HepG2 (cell line): Measurements from ENCODE around the gene SEBOX. TPM values are rescaled to one million over a fixed set of nuclear protein-coding genes. Genes with fewer than 3 reads are reported as not detected.

ENCODE experiments used
- ATAC-seq: fragments of 200-7000 bp; cut with Tn5 transposase; 3 replicates; pipeline ENCODE4 v1.9.1; 2020; ENCODE audit warnings: mild to moderate bottlenecking, moderate library complexity
- BruUV-seq: library from RNA; stranded (reverse); fragments of 400-500 nt; replicated peaks from 2 replicates; lab custom pipeline; 2021; lab: Mats Ljungman, UMichigan
- CTCF ChIA-PET: fragments of 300-600 bp; formaldehyde crosslinking; extraction: SDS; loops from one replicate; lab custom pipeline; 2021; ENCODE audit warnings: low total read pairs, inconsistent platforms, low intra/inter-chr PET ratio; lab: Yijun Ruan, JAX
- POLR2A ChIA-PET: fragments of 350-600 bp; sonication (Branson Sonifier 250); formaldehyde crosslinking; loops from one replicate; lab custom pipeline; 2020; ENCODE audit warnings: antibody characterized with exemption, inconsistent platforms; lab: Yijun Ruan, JAX
- DNase-seq: peaks from one replicate; pipeline ENCODE4 v3.0.0-alpha.2; 2015; ENCODE audit warnings: low spot score
- FAIRE-seq: peaks from 3 replicates; lab custom pipeline; 2011; peaks lifted over from hg19 to GRCh38; lab: Jason Lieb, UNC
- H2AFZ ChIP-seq: one replicate; pipeline ENCODE4 v1.6.1; 2011; ENCODE audit warnings: low read length, inconsistent platforms
- H3K27ac ChIP-seq: fragments of 300-600 bp; 3 replicates; pipeline ENCODE4 v1.8.0; 2011; ENCODE audit warnings: mixed run types, mild to moderate bottlenecking, mixed read lengths, low read length, inconsistent platforms; ENCODE audit not compliant: insufficient read depth; ENCODE audit errors: extremely low read length
- H3K27me3 ChIP-seq, 2 experiments: fragments of 200-600 bp in 1 of 2; 2 replicates in 1 of 2; 3 replicates in 1 of 2; pipeline versions ENCODE4 v1.6.0 to v1.8.0; 2011; ENCODE audit warnings: low read length in 2 of 2, mild to moderate bottlenecking in 2 of 2, moderate library complexity in 2 of 2, inconsistent platforms in 1 of 2; ENCODE audit not compliant: insufficient read depth in 2 of 2, control insufficient read depth in 1 of 2
- H3K36me3 ChIP-seq, 2 experiments: fragments of 200-600 bp in 1 of 2; replicated peaks in 1 of 2; 2 replicates in 1 of 2; 3 replicates in 1 of 2; pipeline versions ENCODE4 v1.5.1 to v1.8.0; 2011; ENCODE audit warnings: low read length in 2 of 2, inconsistent platforms in 1 of 2; ENCODE audit not compliant: insufficient read depth in 2 of 2, control insufficient read depth in 1 of 2
- H3K4me1 ChIP-seq: 2 replicates; pipeline ENCODE4 v1.5.1; 2012; ENCODE audit warnings: low read length, inconsistent platforms; ENCODE audit not compliant: insufficient read depth
- H3K4me2 ChIP-seq: 2 replicates; pipeline ENCODE4 v1.6.0; 2011; ENCODE audit warnings: low read depth, low read length, inconsistent platforms
- H3K4me3 ChIP-seq, 3 experiments: fragments of 200-600 bp in 1 of 3; sonication (generic), shearing (Covaris generic) in 1 of 3; replicated peaks in 1 of 3; 2 replicates each; pipeline ENCODE4 v1.5.1; 2011 to 2016; ENCODE audit warnings: low read length in 3 of 3, inconsistent platforms in 2 of 3, low read depth in 2 of 3, mild to moderate bottlenecking in 2 of 3, control low read depth in 1 of 3, mixed read lengths in 1 of 3; ENCODE audit not compliant: insufficient read depth in 1 of 3
- H3K79me2 ChIP-seq: one replicate; pipeline ENCODE4 v1.6.1; 2011; ENCODE audit warnings: low read length, inconsistent platforms; ENCODE audit not compliant: insufficient read depth
- H3K9ac ChIP-seq: 2 replicates; pipeline ENCODE4 v1.6.0; 2011; ENCODE audit warnings: mild to moderate bottlenecking, low read depth, low read length, inconsistent platforms; ENCODE audit not compliant: insufficient read depth
- H3K9me3 ChIP-seq: 2 replicates; pipeline ENCODE4 v1.5.1; 2012; ENCODE audit warnings: mild to moderate bottlenecking, low read length
- H4K20me1 ChIP-seq: 2 replicates; pipeline ENCODE4 v1.6.0; 2011; ENCODE audit warnings: inconsistent platforms, mild to moderate bottlenecking, low read length, moderate library complexity; ENCODE audit not compliant: insufficient read depth
- ARNTL ChIP-seq: sonication (generic); formaldehyde crosslinking; IDR thresholded peaks from 2 replicates; pipeline ENCODE4 v1.4.0; 2020; ENCODE audit warnings: mild to moderate bottlenecking, missing genetic modification reagents
- CREBL2 ChIP-seq: sonication (generic); formaldehyde crosslinking; IDR thresholded peaks from 2 replicates; pipeline ENCODE4 v1.8.1; 2023; ENCODE audit warnings: missing genetic modification reagents, mild to moderate bottlenecking, borderline replicate concordance
- GATAD1 ChIP-seq: IDR thresholded peaks from 2 replicates; pipeline ENCODE4 v1.6.1; 2016; ENCODE audit warnings: missing genetic modification reagents, missing compliant biosample characterization
- KMT2B ChIP-seq: IDR thresholded peaks from 2 replicates; pipeline ENCODE4 v1.6.1; 2016; ENCODE audit warnings: missing genetic modification reagents, missing compliant biosample characterization
- NFYC ChIP-seq: IDR thresholded peaks from 2 replicates; pipeline ENCODE4 v1.6.1; 2016; ENCODE audit warnings: missing genetic modification reagents, missing compliant biosample characterization
- ZFP36L1 ChIP-seq: sonication (generic); formaldehyde crosslinking; IDR thresholded peaks from 2 replicates; pipeline ENCODE4 v1.8.0; 2022; ENCODE audit warnings: mild to moderate bottlenecking, missing genetic modification reagents, moderate library complexity
- ZMYM3 ChIP-seq: sonication (generic); formaldehyde crosslinking; IDR thresholded peaks from 2 replicates; pipeline ENCODE4 v1.5.1; 2020; ENCODE audit warnings: mild to moderate bottlenecking, missing genetic modification reagents
- ZNF556 ChIP-seq: sonication (generic); formaldehyde crosslinking; IDR thresholded peaks from 2 replicates; pipeline ENCODE4 v1.4.0; 2020; ENCODE audit warnings: mild to moderate bottlenecking, missing genetic modification reagents, borderline replicate concordance
- ZNF562 ChIP-seq: sonication (generic); formaldehyde crosslinking; IDR thresholded peaks from 2 replicates; pipeline ENCODE4 v1.8.0; 2022; ENCODE audit warnings: missing genetic modification reagents, borderline replicate concordance
- ZNF629 ChIP-seq: sonication (generic); formaldehyde crosslinking; conservative IDR thresholded peaks from 2 replicates; pipeline ENCODE4 v1.5.0; 2020; ENCODE audit warnings: missing genetic modification reagents
- ZSCAN29 ChIP-seq: sonication (generic); formaldehyde crosslinking; conservative IDR thresholded peaks from 2 replicates; pipeline ENCODE4 v1.4.0; 2020; ENCODE audit warnings: mild to moderate bottlenecking, missing genetic modification reagents
- WGBS: methylation state at CpG from one replicate; pipeline ENCODE4 v1.1.6; 2017; ENCODE audit warnings: low lambda C conversion rate; 5-methylcytosine and 5-hydroxymethylcytosine counted together
- in situ Hi-C: cut with HindIII; loops from 2 replicates; pipeline ENCODE4 v1.10.0; 2017; ENCODE audit warnings: low pct_unique_long_range_greater_than_20kb; ENCODE audit not compliant: extremely low pct_ligation_motif_present
- intact Hi-C: fragments of 100-400 bp; cut with micrococcal nuclease; formaldehyde crosslinking; loops from one replicate; pipeline ENCODE4 v1.10.0; 2022; ENCODE audit not compliant: unreplicated experiment
- polyA plus RNA-seq, 8 experiments: library from polyadenylated mRNA; depleted of rRNA in 3 of 8; stranded (reverse) in 7 of 8; unstranded in 1 of 8; fragments of >200 nt; fragmentation: Illumina TruSeq in 4 of 8; extraction: Trizol in 4 of 8; gene quantifications; 2 replicates each; pipeline versions ENCODE4 v1.2.1 to v1.2.3, GENCODE V29; 2011 to 2016; ENCODE audit warnings: low read depth in 4 of 8, missing spikeins in 1 of 8, mixed read lengths in 1 of 8; ENCODE audit not compliant: insufficient read depth in 1 of 8
- total RNA-seq, 5 experiments: library from RNA; depleted of rRNA; stranded (reverse); fragments of >200 nt; fragmentation: Illumina TruSeq; extraction: Trizol; gene quantifications; 2 replicates each; pipeline ENCODE4 v1.2.3, GENCODE V29; 2016; ENCODE audit warnings: low read depth in 1 of 5

SEBOX gene
- total and polyA plus RNA-seq, 2 of the 13 experiments (the other 11 are each of a cell fraction or from before 2014, with no cell fraction given): not detected

GRCh38 chr17:28407130-28407973, 42.4 kb upstream of the SEBOX start:
- intact Hi-C loops: no loop called here
- FAIRE-seq: no peak
- no peaks in the 10 kb centered on the region for H4K20me1 ChIP-seq
- peaks cover 27% of the 10 kb centered on the region for H3K4me1 ChIP-seq
- H3K4me3 ChIP-seq: no peak overlapping the region
- no peak overlapping the region for H2AFZ ChIP-seq
- no peak overlapping the region for H3K9ac ChIP-seq
- H3K27me3 ChIP-seq: no peaks in the 10 kb centered on the region; a peak in 1 of 5 replicates
- CTCF ChIA-PET: interaction anchor here (0.8 kb wide), 1 partner anchor 21 kb away, joined by 3 read pairs; no protein-coding TSS in a partner anchor
- H3K9me3 ChIP-seq: no peaks in the 10 kb centered on the region
- H3K27ac ChIP-seq: no peak overlapping the region
- DNase-seq: no peak
- H3K79me2 ChIP-seq: peaks cover 13% of the 10 kb centered on the region
- H3K36me3 ChIP-seq: peaks cover 4 to 14% of the 10 kb centered on the region in 2 experiments
- no peak for TF ChIP-seq KMT2B (CRISPR knock-in tag)
- TF ChIP-seq NFYC: no peak
- TF ChIP-seq ZFP36L1 (CRISPR knock-in tag): no peak
- TF ChIP-seq ZNF562: no peak
- TF ChIP-seq, all 625 proteins: peak for 0
- no peak for ATAC-seq
- no peak overlapping the region for H3K4me2 ChIP-seq
- in situ Hi-C loops: no loop called here
- WGBS: 80% methylated on average over 5 of the region's 5 CpGs
- POLR2A ChIA-PET: interaction anchor here (0.8 to 3.2 kb wide), 4 partner anchors 9 to 61 kb away, joined by 3 to 22 read pairs (median 4); partner anchors contain the start of gene VTN
- BruUV-seq: no TSS peak

DNA sequence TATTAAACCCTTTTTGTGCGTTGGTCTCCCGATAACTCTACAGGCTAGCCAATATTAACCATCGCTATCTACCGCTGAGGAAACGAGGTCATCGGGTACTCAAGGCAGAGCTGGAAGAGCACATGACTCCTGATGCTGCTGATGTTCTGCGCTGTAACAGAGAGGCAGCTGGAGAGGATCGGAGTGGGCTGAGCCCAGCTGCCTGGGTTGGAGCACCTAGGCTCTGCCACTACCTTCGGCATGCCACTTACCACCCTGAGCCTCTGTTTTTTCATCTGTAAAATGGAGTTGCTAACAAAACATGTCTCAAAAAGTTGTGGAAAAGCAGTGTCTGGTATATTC, 41.4 kb upstream of the SEBOX start:
- no peak overlapping the region for H2AFZ ChIP-seq
- H3K36me3 ChIP-seq: peaks cover 9 to 23% of the 10 kb centered on the region in 2 experiments
- peak overlapping the region; percentile 97 for H3K4me2 ChIP-seq
- FAIRE-seq: no peak
- ChIA-PET CTCF (interaction anchor here (1.3 kb wide), 1 partner anchor 10 kb away, joined by 4 read pairs; no protein-coding TSS in a partner anchor), POLR2A (interaction anchor here (0.8 to 3.4 kb wide), 7 partner anchors 8 to 165 kb away, joined by 3 to 122 read pairs (median 22); partner anchors contain the start of genes PIGS, POLDIP2, SARM1 and SEBOX)
- peak overlapping the region; percentile 68 to 84 (median 76); a peak in 5 of 6 replicates for H3K4me3 ChIP-seq
- H3K9ac ChIP-seq: peak overlapping the region; percentile 79; the same call in 1 of the 2 replicates
- WGBS: 76% methylated on average over 8 of the region's 9 CpGs
- 0 out of 2 replicates have a peak, but pooled peaks have one; percentile 35 for TF ChIP-seq ZSCAN29 (CRISPR knock-in tag)
- TF ChIP-seq ZNF629 (CRISPR knock-in tag): peak; percentile 70
- peak; percentile 31; the same call in 1 of the 2 replicates for TF ChIP-seq ZMYM3
- TF ChIP-seq CREBL2 (CRISPR knock-in tag): no peak
- TF ChIP-seq GATAD1 (CRISPR knock-in tag): no peak
- TF ChIP-seq ARNTL (CRISPR knock-in tag): peak; percentile 9; the same call in 1 of the 2 replicates
- TF ChIP-seq ZNF556 (CRISPR knock-in tag): 0 out of 2 replicates have a peak, but pooled peaks have one; percentile 13
- TSS peak; percentile 69 for BruUV-seq
- peak overlapping the region; percentile 67 for H3K27ac ChIP-seq
- peaks cover 27% of the 10 kb centered on the region for H3K4me1 ChIP-seq
- intact Hi-C loops (no loop called here), in situ Hi-C loops (no loop called here)
- no peaks in the 10 kb centered on the region; a peak in 1 of 5 replicates for H3K27me3 ChIP-seq
- no peaks in the 10 kb centered on the region for H3K9me3 ChIP-seq
- no peak for ATAC-seq
- H4K20me1 ChIP-seq: no peaks in the 10 kb centered on the region
- DNase-seq: no peak
- peaks cover 13% of the 10 kb centered on the region for H3K79me2 ChIP-seq
